Nephron progenitor cell (in vitro differentiated cells): ENCODE data around the gene ABI3.
"Not testable (repeated sequence)": the region's sequence is repeated elsewhere in the genome, so short reads cannot be mapped to it uniquely, and the experiment has no call there.

Experiments used
- DNase-seq: peaks from one replicate; pipeline ENCODE4 v3.0.0; 2021
- H3K27ac Mint-ChIP-seq: 2 replicates; pipeline ENCODE4 v1.8.0; 2021; ENCODE audit warnings: mild to moderate bottlenecking, moderate library complexity, mixed read lengths
- H3K27me3 Mint-ChIP-seq: 2 replicates; pipeline ENCODE4 v1.8.0; 2021; ENCODE audit warnings: mild to moderate bottlenecking, low read depth, mixed read lengths; ENCODE audit not compliant: poor library complexity
- H3K36me3 Mint-ChIP-seq: 2 replicates; pipeline ENCODE4 v1.8.0; 2021; ENCODE audit warnings: low read depth, mixed read lengths
- H3K4me1 Mint-ChIP-seq: 2 replicates; pipeline ENCODE4 v1.8.0; 2021; ENCODE audit warnings: mixed read lengths
- H3K4me3 Mint-ChIP-seq: 2 replicates; pipeline ENCODE4 v1.8.0; 2021; ENCODE audit warnings: mild to moderate bottlenecking, moderate library complexity, mixed read lengths
- H3K9me3 Mint-ChIP-seq: 2 replicates; pipeline ENCODE4 v1.8.0; 2021; ENCODE audit warnings: mild to moderate bottlenecking, moderate library complexity, mixed read lengths
- CTCF ChIP-seq: fragments of 200-600 bp; sonication (generic); IDR thresholded peaks from 2 replicates; pipeline ENCODE4 v1.5.0; 2021; ENCODE audit warnings: antibody characterized with exemption

ABI3 gene

GRCh38 chr17:49210158-49211029 is at the start of gene ABI3, which contains the start of gene GNGT2:
TSS of gene ABI3 (plus strand) at chr17:49210707. CDS start at chr17:49210725, 18 bp downstream.
TSS of gene GNGT2 (minus strand) at chr17:49210574. CDS start at chr17:49207422, 3,152 bp downstream.
- H3K27ac Mint-ChIP-seq = peak within 1 kb of the TSS; percentile 65

GRCh38 chr17:49162866-49163265 is 47.6 kb upstream of the ABI3 start:
- H3K4me1 Mint-ChIP-seq = no peaks in the 10 kb centered on the region
- H3K36me3 Mint-ChIP-seq = no peaks in the 10 kb centered on the region
- no peak for TF ChIP-seq CTCF
- H3K4me3 Mint-ChIP-seq = no peak overlapping the region
- no peak overlapping the region for H3K27ac Mint-ChIP-seq
- no peaks in the 10 kb centered on the region for H3K9me3 Mint-ChIP-seq
- no peak for DNase-seq
- H3K27me3 Mint-ChIP-seq = peaks cover 84% of the 10 kb centered on the region

More at GRCh38 chr17:49210158-49211029, at the start of gene ABI3, which contains the start of gene GNGT2:
- peak; percentile 35 for DNase-seq
- TF ChIP-seq CTCF = no peak
- H3K9me3 Mint-ChIP-seq = no peaks in the 10 kb centered on the region
- peak within 1 kb of the TSS; percentile 61 for H3K4me3 Mint-ChIP-seq
- no peaks in the 10 kb centered on the region for H3K36me3 Mint-ChIP-seq
- peaks cover 63% of the 10 kb centered on the region for H3K4me1 Mint-ChIP-seq
- peaks cover 21% of the 10 kb centered on the region for H3K27me3 Mint-ChIP-seq

GRCh38 chr17:49165143-49165542 is 45.4 kb upstream of the ABI3 start:
- H3K9me3 Mint-ChIP-seq = peaks cover 8% of the 10 kb centered on the region
- H3K27me3 Mint-ChIP-seq = peaks cover 78% of the 10 kb centered on the region
- DNase-seq = no peak
- no peak overlapping the region for H3K27ac Mint-ChIP-seq
- no peak overlapping the region for H3K4me3 Mint-ChIP-seq
- no peak for TF ChIP-seq CTCF
- H3K4me1 Mint-ChIP-seq = no peaks in the 10 kb centered on the region
- no peaks in the 10 kb centered on the region for H3K36me3 Mint-ChIP-seq

GRCh38 chr17:49168706-49169105 is 41.8 kb upstream of the ABI3 start:
- no peak for DNase-seq
- TF ChIP-seq CTCF = no peak
- Mint-ChIP-seq H3K27me3 (peaks cover 85% of the 10 kb centered on the region), H3K36me3 (no peaks in the 10 kb centered on the region), H3K4me3 (no peak overlapping the region), H3K4me1 (no peaks in the 10 kb centered on the region), H3K9me3 (peaks cover 27% of the 10 kb centered on the region), H3K27ac (no peak overlapping the region)

- H3K9me3 Mint-ChIP-seq = peaks cover 38% of the 10 kb centered on the region
- H3K27ac Mint-ChIP-seq = no peak overlapping the region
- no peaks in the 10 kb centered on the region for H3K36me3 Mint-ChIP-seq
- no peaks in the 10 kb centered on the region for H3K4me1 Mint-ChIP-seq
- no peak overlapping the region for H3K4me3 Mint-ChIP-seq
- no peak for DNase-seq
- peaks cover 79% of the 10 kb centered on the region for H3K27me3 Mint-ChIP-seq
- TF ChIP-seq CTCF = no peak
Observed at GRCh38 chr17:49170216-49170615, 40.3 kb upstream of the ABI3 start.

GRCh38 chr17:49170711-49171110 is 39.8 kb upstream of the ABI3 start:
- not testable (repeated sequence) for H3K36me3 Mint-ChIP-seq, DNase-seq, H3K4me3 Mint-ChIP-seq, H3K4me1 Mint-ChIP-seq, H3K27ac Mint-ChIP-seq
- peaks cover 43% of the 10 kb centered on the region for H3K9me3 Mint-ChIP-seq
- H3K27me3 Mint-ChIP-seq = peaks cover 75% of the 10 kb centered on the region

GRCh38 chr17:49175978-49176377 is 34.5 kb upstream of the ABI3 start:
- H3K4me1 Mint-ChIP-seq, H3K27ac Mint-ChIP-seq, H3K4me3 Mint-ChIP-seq, DNase-seq, H3K36me3 Mint-ChIP-seq: not testable (repeated sequence)
- H3K27me3 Mint-ChIP-seq = peaks cover 33% of the 10 kb centered on the region
- peaks cover 51% of the 10 kb centered on the region for H3K9me3 Mint-ChIP-seq
